HEK293 (cell line): ENCODE results near the gene KRCC1.

Source experiments
- CTCF ChIA-PET: fragments of 350-600 bp; formaldehyde crosslinking; extraction: SDS; loops from one replicate; lab custom pipeline; 2021; ENCODE audit warnings: antibody characterized with exemption; lab: Yijun Ruan, JAX
- POLR2A ChIA-PET: fragments of 300-600 bp; formaldehyde crosslinking; extraction: SDS; loops from one replicate; lab custom pipeline; 2020; ENCODE audit warnings: antibody characterized with exemption, inconsistent platforms; lab: Yijun Ruan, JAX
- H3K27ac ChIP-seq: fragments of 200-500 bp; sonication (Bioruptor generic); 2 replicates; pipeline ENCODE4 v1.5.1; 2014; ENCODE audit warnings: low read depth, low read length, control low read depth, inconsistent platforms; ENCODE audit errors: extremely low read depth
- H3K36me3 ChIP-seq, 2 experiments: fragments of 200-500 bp in 1 of 2; sonication (Bioruptor generic) in 1 of 2; 1 replicate in 1 of 2; 2 replicates in 1 of 2; pipeline ENCODE4 v1.5.1; 2014 to 2017; ENCODE audit warnings: inconsistent platforms in 2 of 2, low read length in 2 of 2; ENCODE audit not compliant: control insufficient read depth in 2 of 2, insufficient read depth in 1 of 2
- H3K4me1 ChIP-seq: fragments of 200-500 bp; sonication (Bioruptor generic); 2 replicates; pipeline ENCODE4 v1.5.1; 2014; ENCODE audit warnings: mild to moderate bottlenecking, low read length, inconsistent platforms; ENCODE audit not compliant: control insufficient read depth, insufficient read depth
- H3K4me3 ChIP-seq: 2 replicates; pipeline ENCODE4 v1.5.1; 2011; ENCODE audit warnings: low read depth, mild to moderate bottlenecking, control low read depth, low read length, moderate library complexity
- H3K9me3 ChIP-seq: fragments of 200-500 bp; sonication (Bioruptor generic); 2 replicates; pipeline ENCODE4 v1.5.1; 2014; ENCODE audit warnings: low read depth, low read length, inconsistent platforms; ENCODE audit not compliant: control insufficient read depth, insufficient read depth
- BCL11B ChIP-seq: fragments of 450-650 bp; formaldehyde crosslinking; IDR thresholded peaks from 2 replicates; pipeline ENCODE4 v1.5.1; 2016; ENCODE audit warnings: low read depth, missing biosample characterization, missing genetic modification characterization
- GLI2 ChIP-seq: fragments of 450-650 bp; formaldehyde crosslinking; IDR thresholded peaks from 2 replicates; pipeline ENCODE4; 2017; ENCODE audit warnings: missing biosample characterization, missing genetic modification characterization, low read depth, borderline replicate concordance
- GLIS1 ChIP-seq: fragments of 450-650 bp; formaldehyde crosslinking; IDR thresholded peaks from 2 replicates; pipeline ENCODE4 v1.5.1; 2016; ENCODE audit warnings: missing biosample characterization, missing genetic modification characterization
- HOXA7 ChIP-seq: sonication (generic); formaldehyde crosslinking; IDR thresholded peaks from 2 replicates; pipeline ENCODE4 v1.8.1; 2022; ENCODE audit warnings: missing genetic modification reagents, borderline replicate concordance
- IKZF3 ChIP-seq: fragments of 450-650 bp; IDR thresholded peaks from 2 replicates; pipeline ENCODE4 v1.5.0; 2018; ENCODE audit warnings: missing biosample characterization, mild to moderate bottlenecking, missing genetic modification characterization, moderate library complexity
- YY1 ChIP-seq: fragments of 450-650 bp; formaldehyde crosslinking; IDR thresholded peaks from 2 replicates; pipeline ENCODE4 v1.5.1; 2018; ENCODE audit warnings: missing biosample characterization, missing genetic modification characterization
- ZBTB20 ChIP-seq: fragments of 450-650 bp; formaldehyde crosslinking; IDR thresholded peaks from 2 replicates; pipeline ENCODE4 v1.5.1; 2016; ENCODE audit warnings: missing biosample characterization, missing genetic modification characterization
- ZBTB7A ChIP-seq: fragments of 450-650 bp; formaldehyde crosslinking; IDR thresholded peaks from 2 replicates; pipeline ENCODE4 v1.5.1; 2016; ENCODE audit warnings: low read depth, missing biosample characterization, missing genetic modification characterization
- ZNF121 ChIP-seq: fragments of 450-650 bp; formaldehyde crosslinking; IDR thresholded peaks from 2 replicates; pipeline ENCODE4 v1.5.1; 2016; ENCODE audit warnings: missing biosample characterization, missing genetic modification characterization
- ZNF266 ChIP-seq: fragments of 450-650 bp; formaldehyde crosslinking; IDR thresholded peaks from 2 replicates; pipeline ENCODE4 v1.5.1; 2016; ENCODE audit warnings: missing biosample characterization, missing genetic modification characterization, low read depth
- ZNF274 ChIP-seq, 2 experiments: fragments of 200-500 bp in 1 of 2; fragments of 450-650 bp in 1 of 2; sonication (Bioruptor generic) in 1 of 2; formaldehyde crosslinking in 1 of 2; IDR thresholded peaks; 2 replicates each; pipeline versions ENCODE4 v1.5.1 to v1.6.1; 2014 to 2016; ENCODE audit warnings: borderline replicate concordance in 1 of 2, inconsistent platforms in 1 of 2, low read length in 1 of 2, missing biosample characterization in 1 of 2, missing genetic modification characterization in 1 of 2
- ZNF335 ChIP-seq: fragments of 450-650 bp; formaldehyde crosslinking; conservative IDR thresholded peaks from 2 replicates; pipeline ENCODE4 v1.5.1; 2016; ENCODE audit warnings: missing biosample characterization, missing genetic modification characterization
- ZNF37A ChIP-seq: fragments of 450-650 bp; IDR thresholded peaks from 2 replicates; pipeline ENCODE4 v1.5.1; 2018; ENCODE audit warnings: missing biosample characterization, missing genetic modification characterization
- ZNF394 ChIP-seq: fragments of 450-650 bp; formaldehyde crosslinking; IDR thresholded peaks from 2 replicates; pipeline ENCODE4 v1.5.1; 2016; ENCODE audit warnings: missing biosample characterization, missing genetic modification characterization, mild to moderate bottlenecking, moderate library complexity, borderline replicate concordance
- ZNF501 ChIP-seq: fragments of 450-650 bp; formaldehyde crosslinking; IDR thresholded peaks from 2 replicates; pipeline ENCODE4 v1.5.1; 2016; ENCODE audit warnings: missing biosample characterization, missing genetic modification characterization
- ZNF660 ChIP-seq: fragments of 450-650 bp; IDR thresholded peaks from 2 replicates; pipeline ENCODE4 v1.5.1; 2018; ENCODE audit warnings: missing biosample characterization, mild to moderate bottlenecking, missing genetic modification characterization
- ZNF785 ChIP-seq: fragments of 450-650 bp; formaldehyde crosslinking; IDR thresholded peaks from 2 replicates; pipeline ENCODE4 v1.5.1; 2016; ENCODE audit warnings: missing biosample characterization, missing genetic modification characterization
- ZNF843 ChIP-seq: fragments of 450-650 bp; formaldehyde crosslinking; IDR thresholded peaks from 2 replicates; pipeline ENCODE4 v1.5.1; 2016; ENCODE audit warnings: missing biosample characterization, missing genetic modification characterization
- ZSCAN30 ChIP-seq: fragments of 450-650 bp; IDR thresholded peaks from 2 replicates; pipeline ENCODE4 v1.5.1; 2018; ENCODE audit warnings: missing biosample characterization, mild to moderate bottlenecking, missing genetic modification characterization, moderate library complexity
- TF ChIP-seq, protein P1 (sequence below): fragments of 450-650 bp; formaldehyde crosslinking; IDR thresholded peaks from 2 replicates; pipeline ENCODE4 v1.5.1; 2016; ENCODE audit warnings: missing biosample characterization, missing genetic modification characterization, borderline replicate concordance
- TF ChIP-seq, protein P2 (sequence below): fragments of 450-650 bp; formaldehyde crosslinking; IDR thresholded peaks from 2 replicates; pipeline ENCODE4 v1.5.1; 2016; ENCODE audit warnings: missing biosample characterization, missing genetic modification characterization, borderline replicate concordance
- TF ChIP-seq, protein P3 (sequence below): fragments of 450-650 bp; formaldehyde crosslinking; IDR thresholded peaks from 2 replicates; pipeline ENCODE4 v1.5.1; 2017; ENCODE audit warnings: missing biosample characterization, missing genetic modification characterization
- TF ChIP-seq, protein P4 (sequence below): fragments of 450-650 bp; formaldehyde crosslinking; IDR thresholded peaks from 2 replicates; pipeline ENCODE4 v1.5.1; 2016; ENCODE audit warnings: missing biosample characterization, missing genetic modification characterization

Gene KRCC1

DNA sequence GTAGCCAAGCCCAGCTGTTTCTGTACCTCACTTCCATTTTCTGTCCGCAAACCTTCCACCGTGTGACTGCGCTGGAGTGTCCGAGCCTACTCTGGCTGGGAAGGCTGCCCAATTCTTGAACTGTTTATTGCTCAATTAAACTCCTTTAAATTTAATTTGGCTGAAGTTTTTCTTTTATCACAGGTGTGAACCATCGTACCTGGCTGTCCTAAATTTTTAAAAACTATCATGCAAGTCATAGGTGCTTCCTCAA is 33.0 kb downstream of the KRCC1 start:
- ChIA-PET CTCF (interaction anchor here (0.7 to 0.8 kb wide), 2 partner anchors 11 to 20 kb away, joined by 4 to 6 read pairs; no protein-coding TSS in a partner anchor), POLR2A (no interaction called here)
- Histone ChIP-seq H3K4me1 (no peaks in the 10 kb centered on the region), H3K27ac (no peak overlapping the region), H3K4me3 (no peak overlapping the region), H3K36me3 (no peaks in the 10 kb centered on the region), H3K9me3 (no peaks in the 10 kb centered on the region)
- TF ChIP-seq ZNF394 (tag by site-specific recombination) (no peak), ZNF843 (no peak), ZBTB20 (tag by site-specific recombination) (no peak), ZNF121 (tag by site-specific recombination) (no peak), ZNF501 (tag by site-specific recombination) (no peak), ZNF660 (tag by site-specific recombination) (no peak), ZBTB7A (no peak), IKZF3 (tag by site-specific recombination) (no peak), GLIS1 (tag by site-specific recombination) (no peak), ZSCAN30 (no peak)
- TF ChIP-seq, protein P1, sequence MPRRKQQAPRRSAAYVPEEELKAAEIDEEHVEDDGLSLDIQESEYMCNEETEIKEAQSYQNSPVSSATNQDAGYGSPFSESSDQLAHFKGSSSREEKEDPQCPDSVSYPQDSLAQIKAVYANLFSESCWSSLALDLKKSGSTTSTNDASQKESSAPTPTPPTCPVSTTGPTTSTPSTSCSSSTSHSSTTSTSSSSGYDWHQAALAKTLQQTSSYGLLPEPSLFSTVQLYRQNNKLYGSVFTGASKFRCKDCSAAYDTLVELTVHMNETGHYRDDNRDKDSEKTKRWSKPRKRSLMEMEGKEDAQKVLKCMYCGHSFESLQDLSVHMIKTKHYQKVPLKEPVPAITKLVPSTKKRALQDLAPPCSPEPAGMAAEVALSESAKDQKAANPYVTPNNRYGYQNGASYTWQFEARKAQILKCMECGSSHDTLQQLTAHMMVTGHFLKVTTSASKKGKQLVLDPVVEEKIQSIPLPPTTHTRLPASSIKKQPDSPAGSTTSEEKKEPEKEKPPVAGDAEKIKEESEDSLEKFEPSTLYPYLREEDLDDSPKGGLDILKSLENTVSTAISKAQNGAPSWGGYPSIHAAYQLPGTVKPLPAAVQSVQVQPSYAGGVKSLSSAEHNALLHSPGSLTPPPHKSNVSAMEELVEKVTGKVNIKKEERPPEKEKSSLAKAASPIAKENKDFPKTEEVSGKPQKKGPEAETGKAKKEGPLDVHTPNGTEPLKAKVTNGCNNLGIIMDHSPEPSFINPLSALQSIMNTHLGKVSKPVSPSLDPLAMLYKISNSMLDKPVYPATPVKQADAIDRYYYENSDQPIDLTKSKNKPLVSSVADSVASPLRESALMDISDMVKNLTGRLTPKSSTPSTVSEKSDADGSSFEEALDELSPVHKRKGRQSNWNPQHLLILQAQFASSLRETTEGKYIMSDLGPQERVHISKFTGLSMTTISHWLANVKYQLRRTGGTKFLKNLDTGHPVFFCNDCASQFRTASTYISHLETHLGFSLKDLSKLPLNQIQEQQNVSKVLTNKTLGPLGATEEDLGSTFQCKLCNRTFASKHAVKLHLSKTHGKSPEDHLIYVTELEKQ (tag by site-specific recombination): no peak
- TF ChIP-seq, protein P2, sequence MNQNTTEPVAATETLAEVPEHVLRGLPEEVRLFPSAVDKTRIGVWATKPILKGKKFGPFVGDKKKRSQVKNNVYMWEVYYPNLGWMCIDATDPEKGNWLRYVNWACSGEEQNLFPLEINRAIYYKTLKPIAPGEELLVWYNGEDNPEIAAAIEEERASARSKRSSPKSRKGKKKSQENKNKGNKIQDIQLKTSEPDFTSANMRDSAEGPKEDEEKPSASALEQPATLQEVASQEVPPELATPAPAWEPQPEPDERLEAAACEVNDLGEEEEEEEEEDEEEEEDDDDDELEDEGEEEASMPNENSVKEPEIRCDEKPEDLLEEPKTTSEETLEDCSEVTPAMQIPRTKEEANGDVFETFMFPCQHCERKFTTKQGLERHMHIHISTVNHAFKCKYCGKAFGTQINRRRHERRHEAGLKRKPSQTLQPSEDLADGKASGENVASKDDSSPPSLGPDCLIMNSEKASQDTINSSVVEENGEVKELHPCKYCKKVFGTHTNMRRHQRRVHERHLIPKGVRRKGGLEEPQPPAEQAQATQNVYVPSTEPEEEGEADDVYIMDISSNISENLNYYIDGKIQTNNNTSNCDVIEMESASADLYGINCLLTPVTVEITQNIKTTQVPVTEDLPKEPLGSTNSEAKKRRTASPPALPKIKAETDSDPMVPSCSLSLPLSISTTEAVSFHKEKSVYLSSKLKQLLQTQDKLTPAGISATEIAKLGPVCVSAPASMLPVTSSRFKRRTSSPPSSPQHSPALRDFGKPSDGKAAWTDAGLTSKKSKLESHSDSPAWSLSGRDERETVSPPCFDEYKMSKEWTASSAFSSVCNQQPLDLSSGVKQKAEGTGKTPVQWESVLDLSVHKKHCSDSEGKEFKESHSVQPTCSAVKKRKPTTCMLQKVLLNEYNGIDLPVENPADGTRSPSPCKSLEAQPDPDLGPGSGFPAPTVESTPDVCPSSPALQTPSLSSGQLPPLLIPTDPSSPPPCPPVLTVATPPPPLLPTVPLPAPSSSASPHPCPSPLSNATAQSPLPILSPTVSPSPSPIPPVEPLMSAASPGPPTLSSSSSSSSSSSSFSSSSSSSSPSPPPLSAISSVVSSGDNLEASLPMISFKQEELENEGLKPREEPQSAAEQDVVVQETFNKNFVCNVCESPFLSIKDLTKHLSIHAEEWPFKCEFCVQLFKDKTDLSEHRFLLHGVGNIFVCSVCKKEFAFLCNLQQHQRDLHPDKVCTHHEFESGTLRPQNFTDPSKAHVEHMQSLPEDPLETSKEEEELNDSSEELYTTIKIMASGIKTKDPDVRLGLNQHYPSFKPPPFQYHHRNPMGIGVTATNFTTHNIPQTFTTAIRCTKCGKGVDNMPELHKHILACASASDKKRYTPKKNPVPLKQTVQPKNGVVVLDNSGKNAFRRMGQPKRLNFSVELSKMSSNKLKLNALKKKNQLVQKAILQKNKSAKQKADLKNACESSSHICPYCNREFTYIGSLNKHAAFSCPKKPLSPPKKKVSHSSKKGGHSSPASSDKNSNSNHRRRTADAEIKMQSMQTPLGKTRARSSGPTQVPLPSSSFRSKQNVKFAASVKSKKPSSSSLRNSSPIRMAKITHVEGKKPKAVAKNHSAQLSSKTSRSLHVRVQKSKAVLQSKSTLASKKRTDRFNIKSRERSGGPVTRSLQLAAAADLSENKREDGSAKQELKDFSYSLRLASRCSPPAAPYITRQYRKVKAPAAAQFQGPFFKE (tag by site-specific recombination): no peak

DNA sequence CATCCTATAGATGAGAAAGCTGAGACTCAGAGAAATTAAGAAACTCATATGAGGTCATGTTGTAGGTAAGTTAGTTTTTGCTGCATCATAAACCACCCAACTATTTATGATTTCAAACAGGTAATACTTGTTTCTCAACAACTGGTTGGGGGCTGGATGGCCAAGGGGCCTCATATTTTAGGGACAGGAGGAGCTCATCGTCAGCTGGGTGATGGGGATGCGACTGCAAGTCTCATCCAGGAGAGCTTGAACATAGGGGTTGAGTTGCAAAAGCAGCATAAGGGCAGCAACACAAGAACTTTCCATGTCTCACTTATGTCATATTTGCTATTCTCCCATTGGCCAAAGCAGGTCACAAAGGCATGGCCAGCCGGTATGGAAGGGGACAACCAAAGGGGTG is 35.6 kb downstream of the KRCC1 start:
- POLR2A ChIA-PET: no interaction called here
- Histone ChIP-seq H3K36me3 (no peaks in the 10 kb centered on the region), H3K9me3 (no peaks in the 10 kb centered on the region), H3K27ac (no peak overlapping the region), H3K4me1 (no peaks in the 10 kb centered on the region), H3K4me3 (no peak overlapping the region)
- CTCF ChIA-PET: interaction anchor here (1.3 kb wide), 1 partner anchor 40 kb away, joined by 4 read pairs; no protein-coding TSS in a partner anchor
- TF ChIP-seq, protein P3, sequence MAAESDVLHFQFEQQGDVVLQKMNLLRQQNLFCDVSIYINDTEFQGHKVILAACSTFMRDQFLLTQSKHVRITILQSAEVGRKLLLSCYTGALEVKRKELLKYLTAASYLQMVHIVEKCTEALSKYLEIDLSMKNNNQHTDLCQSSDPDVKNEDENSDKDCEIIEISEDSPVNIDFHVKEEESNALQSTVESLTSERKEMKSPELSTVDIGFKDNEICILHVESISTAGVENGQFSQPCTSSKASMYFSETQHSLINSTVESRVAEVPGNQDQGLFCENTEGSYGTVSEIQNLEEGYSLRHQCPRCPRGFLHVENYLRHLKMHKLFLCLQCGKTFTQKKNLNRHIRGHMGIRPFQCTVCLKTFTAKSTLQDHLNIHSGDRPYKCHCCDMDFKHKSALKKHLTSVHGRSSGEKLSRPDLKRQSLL: no peak
- TF ChIP-seq ZNF37A (tag by site-specific recombination): no peak
- TF ChIP-seq ZNF785 (tag by site-specific recombination): no peak
- TF ChIP-seq BCL11B: no peak
- no peak for TF ChIP-seq ZNF274 (IDR thresholded peaks at IDR 0.05; ENCODE audit: low read length)
- no peak for TF ChIP-seq ZNF274 (tag by site-specific recombination; IDR thresholded peaks at IDR 0.05; ENCODE audit: borderline replicate concordance)
- no peak for TF ChIP-seq GLI2 (tag by site-specific recombination)
- TF ChIP-seq YY1 (tag by site-specific recombination): no peak
- TF ChIP-seq, protein P4, sequence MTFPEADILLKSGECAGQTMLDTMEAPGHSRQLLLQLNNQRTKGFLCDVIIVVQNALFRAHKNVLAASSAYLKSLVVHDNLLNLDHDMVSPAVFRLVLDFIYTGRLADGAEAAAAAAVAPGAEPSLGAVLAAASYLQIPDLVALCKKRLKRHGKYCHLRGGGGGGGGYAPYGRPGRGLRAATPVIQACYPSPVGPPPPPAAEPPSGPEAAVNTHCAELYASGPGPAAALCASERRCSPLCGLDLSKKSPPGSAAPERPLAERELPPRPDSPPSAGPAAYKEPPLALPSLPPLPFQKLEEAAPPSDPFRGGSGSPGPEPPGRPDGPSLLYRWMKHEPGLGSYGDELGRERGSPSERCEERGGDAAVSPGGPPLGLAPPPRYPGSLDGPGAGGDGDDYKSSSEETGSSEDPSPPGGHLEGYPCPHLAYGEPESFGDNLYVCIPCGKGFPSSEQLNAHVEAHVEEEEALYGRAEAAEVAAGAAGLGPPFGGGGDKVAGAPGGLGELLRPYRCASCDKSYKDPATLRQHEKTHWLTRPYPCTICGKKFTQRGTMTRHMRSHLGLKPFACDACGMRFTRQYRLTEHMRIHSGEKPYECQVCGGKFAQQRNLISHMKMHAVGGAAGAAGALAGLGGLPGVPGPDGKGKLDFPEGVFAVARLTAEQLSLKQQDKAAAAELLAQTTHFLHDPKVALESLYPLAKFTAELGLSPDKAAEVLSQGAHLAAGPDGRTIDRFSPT (tag by site-specific recombination): no peak
- TF ChIP-seq ZNF266 (tag by site-specific recombination): no peak
- no peak for TF ChIP-seq ZNF335 (tag by site-specific recombination)
- no peak for TF ChIP-seq HOXA7
